AG04449 (cell line): ENCODE results near the gene ZNF19.

Experiments
- CTCF ChIA-PET: fragments of 350-600 bp; formaldehyde crosslinking; extraction: SDS; loops from one replicate; lab custom pipeline; 2021; ENCODE audit warnings: antibody characterized with exemption; lab: Yijun Ruan, JAX
- POLR2A ChIA-PET: fragments of 400-600, 350-600 bp; formaldehyde crosslinking; extraction: SDS; loops from one replicate; lab custom pipeline; 2020; ENCODE audit warnings: antibody characterized with exemption, inconsistent platforms; lab: Yijun Ruan, JAX
- DNase-seq: peaks from one replicate; pipeline ENCODE4 v3.0.0-alpha.2; 2010; ENCODE audit warnings: low read depth, low spot score
- H3K4me3 ChIP-seq: 2 replicates; pipeline ENCODE4 v1.5.1; 2011; ENCODE audit warnings: low read depth, mild to moderate bottlenecking, control low read depth, low read length
- CTCF ChIP-seq: IDR thresholded peaks from one replicate; pipeline ENCODE4 v1.5.1; 2011; ENCODE audit warnings: mild to moderate bottlenecking, moderate library complexity, low read length, control low read depth, inconsistent platforms; ENCODE audit not compliant: insufficient read depth; ENCODE audit errors: missing control alignments

The ZNF19 gene

GRCh38 chr16:71448274-71448866 is 40.8 kb downstream of the ZNF19 start:
- no peak for DNase-seq
- POLR2A ChIA-PET, result no interaction called here
- CTCF ChIA-PET, result no interaction called here
- TF ChIP-seq CTCF, result no peak
- no peak overlapping the region for H3K4me3 ChIP-seq

GRCh38 chr16:71443714-71444113 is 45.4 kb downstream of the ZNF19 start:
- no peak for DNase-seq
- ChIA-PET CTCF (no interaction called here), POLR2A (no interaction called here)
- no peak for TF ChIP-seq CTCF
- no peak overlapping the region for H3K4me3 ChIP-seq

GRCh38 chr16:71442051-71442440 is 47.1 kb downstream of the ZNF19 start, which contains the start of gene TLE7:
TLE7 (minus strand) TSS chr16:71442054; CDS start chr16:71433324, 8,730 bp downstream.
- H3K4me3 ChIP-seq, result no peak within 1 kb of the TSS
- ChIA-PET POLR2A (no interaction called here), CTCF (no interaction called here)
- no peak for DNase-seq
- no peak for TF ChIP-seq CTCF

GRCh38 chr16:71441348-71442050 is 47.6 kb downstream of the ZNF19 start:
- ChIA-PET CTCF (no interaction called here), POLR2A (no interaction called here)
- no peak overlapping the region for H3K4me3 ChIP-seq
- peak; percentile 60 for TF ChIP-seq CTCF
- no peak for DNase-seq

GRCh38 chr16:71440669-71441347 is 48.3 kb downstream of the ZNF19 start:
- ChIA-PET POLR2A (no interaction called here), CTCF (no interaction called here)
- no peak overlapping the region for H3K4me3 ChIP-seq
- no peak for TF ChIP-seq CTCF
- DNase-seq, result no peak

- no peak overlapping the region for H3K4me3 ChIP-seq
- no peak for TF ChIP-seq CTCF
- ChIA-PET POLR2A (no interaction called here), CTCF (interaction anchor here (0.7 to 1.2 kb wide), 3 partner anchors 10 to 58 kb away, joined by 3 read pairs; no protein-coding TSS in a partner anchor)
- no peak for DNase-seq
These were observed 49.6 kb downstream of the ZNF19 start for GRCh38 chr16:71439523-71439922.
